RWPE2 (cell line): ENCODE measurements around the gene DUSP22.
"Not testable (repeated sequence)": the region's sequence is repeated elsewhere in the genome, so short reads cannot be mapped to it uniquely, and the experiment has no call there.

Experiments
- ATAC-seq: fragments of 200-7000 bp; cut with Tn5 transposase; 3 replicates; pipeline ENCODE4 v1.9.1; 2021; ENCODE audit warnings: low read depth
- DNase-seq: peaks from one replicate; pipeline ENCODE4 v3.0.0-alpha.2; 2020; ENCODE audit warnings: low spot score
- H3K27ac ChIP-seq: fragments of 450-650 bp; 2 replicates; pipeline ENCODE4 v1.5.1; 2017; ENCODE audit warnings: mild to moderate bottlenecking; ENCODE audit not compliant: poor library complexity, severe bottlenecking
- H3K27me3 ChIP-seq: fragments of 250-450 bp; sonication (Bioruptor Pico); 2 replicates; pipeline ENCODE4 v1.5.1; 2021; ENCODE audit warnings: mild to moderate bottlenecking, moderate library complexity; ENCODE audit not compliant: insufficient read depth, poor library complexity, severe bottlenecking
- H3K36me3 ChIP-seq: fragments of 250-450 bp; sonication (Bioruptor Pico); 2 replicates; pipeline ENCODE4 v1.5.1; 2020; ENCODE audit warnings: low read depth, mild to moderate bottlenecking, moderate library complexity
- H3K4me1 ChIP-seq: fragments of 250-450 bp; sonication (Bioruptor Pico); 2 replicates; pipeline ENCODE4 v1.5.1; 2021; ENCODE audit warnings: mild to moderate bottlenecking, moderate library complexity; ENCODE audit not compliant: insufficient read depth, poor library complexity, severe bottlenecking
- H3K4me3 ChIP-seq: fragments of 250-450 bp; sonication (Bioruptor Pico); 2 replicates; pipeline ENCODE4 v1.5.1; 2021; ENCODE audit warnings: mild to moderate bottlenecking, moderate library complexity; ENCODE audit not compliant: severe bottlenecking
- H3K9me3 ChIP-seq: fragments of 250-450 bp; sonication (Bioruptor Pico); 2 replicates; pipeline ENCODE4 v1.5.1; 2021; ENCODE audit warnings: mild to moderate bottlenecking, moderate library complexity; ENCODE audit not compliant: severe bottlenecking
- TF ChIP-seq, protein P1 (sequence below): fragments of 450-650 bp; IDR thresholded peaks from one replicate; pipeline ENCODE4 v1.5.1; 2017; ENCODE audit warnings: mild to moderate bottlenecking, moderate library complexity; ENCODE audit not compliant: poor library complexity, severe bottlenecking

DUSP22 gene

DNA sequence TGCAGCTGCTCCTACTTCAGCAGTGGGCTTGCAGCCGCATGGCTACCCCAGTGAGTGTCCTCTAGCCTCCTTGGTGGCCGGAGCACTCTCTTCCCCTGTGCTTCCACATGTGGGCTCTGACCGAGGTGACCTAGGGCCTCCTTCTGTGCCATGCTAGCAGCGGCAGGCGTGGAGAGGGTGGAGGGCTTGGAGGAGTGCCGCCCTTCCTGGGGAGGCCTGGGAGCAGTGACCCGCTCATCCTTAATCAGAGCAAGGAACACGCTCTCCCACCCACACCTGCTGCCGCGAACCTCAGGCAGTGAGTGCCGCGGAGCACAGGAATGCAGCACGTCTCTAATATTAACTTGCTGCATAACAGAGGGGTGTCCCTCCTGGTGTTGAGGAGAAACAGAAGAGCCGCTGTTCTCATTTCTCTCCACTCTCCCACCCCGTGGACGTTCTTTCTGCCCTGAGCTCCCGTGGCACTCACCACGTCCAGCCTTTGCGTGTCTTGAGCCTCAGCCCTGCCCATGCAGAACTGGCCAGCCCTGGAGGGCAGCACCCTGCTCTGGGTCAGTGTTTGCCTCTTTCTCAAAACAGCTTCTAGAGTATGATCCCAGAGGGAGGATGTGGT, 31.9 kb downstream of the DUSP22 start:
- Histone ChIP-seq H3K27ac (no peak overlapping the region), H3K4me3 (no peak overlapping the region), H3K9me3 (no peaks in the 10 kb centered on the region)

DNA sequence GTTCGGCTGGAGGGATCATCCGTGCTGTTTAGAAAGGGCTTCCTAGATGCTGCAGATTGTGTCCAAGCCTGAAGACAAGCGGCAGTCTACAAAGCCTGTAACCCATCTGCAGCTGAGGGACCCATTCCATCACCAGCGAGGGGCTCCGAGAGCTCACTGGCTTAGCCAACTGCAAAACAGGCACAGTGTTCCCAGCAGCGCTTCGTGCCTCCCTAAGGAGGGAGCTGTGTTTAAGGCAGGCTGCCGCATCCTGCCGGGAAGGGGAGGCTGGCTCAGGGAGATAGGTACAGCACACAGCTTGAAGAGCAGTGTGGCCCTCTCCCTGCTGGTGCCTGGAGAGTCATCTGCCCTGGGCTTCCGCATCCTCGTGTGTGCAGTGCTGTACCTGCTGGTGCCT, 32.4 kb downstream of the DUSP22 start:
- no peaks in the 10 kb centered on the region for H3K27me3 ChIP-seq
- ATAC-seq (no peak), DNase-seq (peak; percentile 67)
- H3K4me1 ChIP-seq: no peaks in the 10 kb centered on the region
- TF ChIP-seq, protein P1, sequence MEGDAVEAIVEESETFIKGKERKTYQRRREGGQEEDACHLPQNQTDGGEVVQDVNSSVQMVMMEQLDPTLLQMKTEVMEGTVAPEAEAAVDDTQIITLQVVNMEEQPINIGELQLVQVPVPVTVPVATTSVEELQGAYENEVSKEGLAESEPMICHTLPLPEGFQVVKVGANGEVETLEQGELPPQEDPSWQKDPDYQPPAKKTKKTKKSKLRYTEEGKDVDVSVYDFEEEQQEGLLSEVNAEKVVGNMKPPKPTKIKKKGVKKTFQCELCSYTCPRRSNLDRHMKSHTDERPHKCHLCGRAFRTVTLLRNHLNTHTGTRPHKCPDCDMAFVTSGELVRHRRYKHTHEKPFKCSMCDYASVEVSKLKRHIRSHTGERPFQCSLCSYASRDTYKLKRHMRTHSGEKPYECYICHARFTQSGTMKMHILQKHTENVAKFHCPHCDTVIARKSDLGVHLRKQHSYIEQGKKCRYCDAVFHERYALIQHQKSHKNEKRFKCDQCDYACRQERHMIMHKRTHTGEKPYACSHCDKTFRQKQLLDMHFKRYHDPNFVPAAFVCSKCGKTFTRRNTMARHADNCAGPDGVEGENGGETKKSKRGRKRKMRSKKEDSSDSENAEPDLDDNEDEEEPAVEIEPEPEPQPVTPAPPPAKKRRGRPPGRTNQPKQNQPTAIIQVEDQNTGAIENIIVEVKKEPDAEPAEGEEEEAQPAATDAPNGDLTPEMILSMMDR: no peak
- no peaks in the 10 kb centered on the region for H3K36me3 ChIP-seq
- no peak overlapping the region for H3K27ac ChIP-seq
- H3K4me3 ChIP-seq: no peak overlapping the region
- H3K9me3 ChIP-seq: no peaks in the 10 kb centered on the region

More for the DNA sequence above, 31.9 kb downstream of the DUSP22 start:
- ATAC-seq (no peak), DNase-seq (peak; percentile 58)
- Histone ChIP-seq H3K4me1 (no peaks in the 10 kb centered on the region), H3K36me3 (no peaks in the 10 kb centered on the region), H3K27me3 (no peaks in the 10 kb centered on the region)
- TF ChIP-seq, protein P1: no peak

DNA sequence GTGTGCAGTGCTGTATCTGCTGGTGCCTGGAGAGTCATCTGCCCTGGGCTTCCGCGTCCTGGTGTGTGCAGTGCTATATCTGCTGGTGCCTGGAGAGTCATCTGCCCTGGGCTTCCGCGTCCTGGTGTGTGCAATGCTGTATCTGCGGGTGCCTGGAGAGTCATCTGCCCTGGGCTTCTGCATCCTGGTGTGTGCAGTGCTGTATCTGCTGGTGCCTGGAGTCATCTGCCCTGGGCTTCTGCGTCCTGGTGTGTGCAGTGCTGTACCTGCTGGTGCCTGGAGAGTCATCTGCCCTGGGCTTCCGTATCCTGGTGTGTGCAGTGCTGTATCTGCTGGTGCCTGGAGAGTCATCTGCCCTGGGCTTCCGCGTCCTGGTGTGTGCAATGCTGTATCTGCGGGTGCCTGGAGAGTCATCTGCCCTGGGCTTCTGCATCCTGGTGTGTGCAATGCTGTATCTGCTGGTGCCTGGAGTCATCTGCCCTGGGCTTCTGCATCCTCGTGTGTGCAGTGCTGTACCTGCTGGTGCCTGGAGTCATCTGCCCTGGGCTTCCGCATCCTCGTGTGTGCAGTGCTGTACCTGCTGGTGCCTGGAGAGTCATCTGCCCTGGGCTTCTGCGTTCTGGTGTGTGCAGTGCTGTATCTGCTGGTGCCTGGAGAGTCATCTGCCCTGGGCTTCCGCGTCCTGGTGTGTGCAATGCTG, 33.0 kb downstream of the DUSP22 start:
- not testable (repeated sequence) for H3K4me1 ChIP-seq, H3K27ac ChIP-seq, H3K4me3 ChIP-seq, H3K27me3 ChIP-seq, H3K36me3 ChIP-seq, H3K9me3 ChIP-seq, ATAC-seq
- DNase-seq: peak; percentile 19

DNA sequence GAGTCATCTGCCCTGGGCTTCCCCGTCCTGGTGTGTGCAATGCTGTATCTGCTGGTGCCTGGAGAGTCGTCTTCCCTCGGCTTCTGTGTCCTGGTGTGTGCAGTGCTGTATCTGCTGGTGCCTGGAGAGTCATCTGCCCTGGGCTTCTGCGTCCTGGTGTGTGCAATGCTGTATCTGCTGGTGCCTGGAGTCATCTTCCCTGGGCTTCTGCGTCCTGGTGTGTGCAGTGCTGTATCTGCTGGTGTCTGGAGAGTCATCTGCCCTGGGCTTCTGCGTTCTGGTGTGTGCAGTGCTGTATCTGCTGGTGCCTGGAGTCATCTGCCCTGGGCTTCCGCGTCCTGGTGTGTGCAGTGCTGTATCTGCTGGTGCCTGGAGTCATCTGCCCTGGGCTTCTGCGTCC, 33.8 kb downstream of the DUSP22 start:
- ATAC-seq, H3K9me3 ChIP-seq, H3K27ac ChIP-seq, H3K27me3 ChIP-seq, H3K4me1 ChIP-seq, H3K36me3 ChIP-seq, H3K4me3 ChIP-seq: not testable (repeated sequence)
- DNase-seq: peak; percentile 7

DNA sequence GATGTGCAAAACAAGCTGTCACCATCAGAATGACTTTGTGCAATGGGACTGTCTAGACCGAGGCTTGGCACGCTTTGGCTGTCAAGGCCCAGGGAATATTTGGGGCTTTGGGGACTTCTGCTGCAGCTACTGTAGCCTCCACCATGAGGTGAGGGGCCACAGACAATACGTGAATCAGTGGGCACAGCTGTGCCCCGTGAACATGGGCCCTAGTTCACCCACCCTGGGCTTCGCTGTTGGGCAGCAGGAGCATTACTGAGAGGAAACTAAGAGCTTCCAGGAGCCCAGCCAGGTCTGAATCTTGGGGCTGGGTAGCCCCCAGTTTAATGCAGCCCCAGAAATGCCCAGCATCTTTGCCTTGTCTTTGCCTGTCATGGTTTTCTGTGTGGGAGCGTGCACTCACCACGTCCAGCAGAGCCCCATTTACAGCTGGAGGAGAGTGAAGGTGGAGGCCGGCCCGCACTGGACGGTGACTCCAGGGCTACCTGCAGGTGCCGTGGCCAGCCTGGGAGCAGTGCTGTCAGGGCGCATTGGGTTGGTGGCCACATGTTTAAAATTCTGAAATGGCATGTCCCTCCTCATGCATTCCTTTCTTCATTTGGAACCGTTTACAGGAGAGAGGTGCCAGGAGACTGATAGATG, 34.7 kb downstream of the DUSP22 start:
- ATAC-seq (no peak), DNase-seq (peak; percentile 42)
- Histone ChIP-seq H3K27ac (no peak overlapping the region), H3K9me3 (no peaks in the 10 kb centered on the region), H3K4me3 (no peak overlapping the region), H3K4me1 (no peaks in the 10 kb centered on the region), H3K27me3 (no peaks in the 10 kb centered on the region), H3K36me3 (no peaks in the 10 kb centered on the region)
- TF ChIP-seq, protein P1: no peak
